Activated gamma-delta T cell treated with Interleukin-2 at 50 U/mL for 16 hours (primary cell): ENCODE measurements around the gene RIC1.
"Not testable (repeated sequence)": the region's sequence is repeated elsewhere in the genome, so short reads cannot be mapped to it uniquely, and the experiment has no call there.

Source experiments
- DNase-seq: peaks from one replicate; pipeline ENCODE4 v3.0.0-alpha.2; 2020

RIC1 gene

GRCh38 chr9:5671711-5672353, 42.9 kb downstream of the RIC1 start:
- DNase-seq, result peak; percentile 10

- not testable (repeated sequence) for DNase-seq
Measured at GRCh38 chr9:5675046-5675445, 46.1 kb downstream of the RIC1 start.

DNA sequence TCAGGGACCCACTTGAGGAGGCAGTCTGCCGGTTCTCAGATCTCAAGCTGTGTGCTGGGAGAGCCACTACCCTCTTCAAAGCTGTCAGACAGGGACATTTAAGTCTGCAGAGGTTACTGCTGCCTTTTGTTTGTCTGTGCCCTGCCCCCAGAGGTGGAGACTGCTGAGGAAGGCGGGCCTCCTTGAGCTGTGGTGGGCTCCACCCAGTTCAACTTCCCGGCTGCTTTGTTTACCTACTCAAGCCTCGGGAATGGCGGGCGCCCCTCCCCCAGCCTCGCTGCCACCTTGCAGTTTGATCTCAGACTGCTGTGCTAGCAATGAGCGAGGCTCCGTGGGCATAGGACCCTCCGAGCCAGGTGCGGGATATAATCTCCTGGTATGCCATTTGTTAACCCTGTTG, 54.7 kb downstream of the RIC1 start:
- not testable (repeated sequence) for DNase-seq

DNA sequence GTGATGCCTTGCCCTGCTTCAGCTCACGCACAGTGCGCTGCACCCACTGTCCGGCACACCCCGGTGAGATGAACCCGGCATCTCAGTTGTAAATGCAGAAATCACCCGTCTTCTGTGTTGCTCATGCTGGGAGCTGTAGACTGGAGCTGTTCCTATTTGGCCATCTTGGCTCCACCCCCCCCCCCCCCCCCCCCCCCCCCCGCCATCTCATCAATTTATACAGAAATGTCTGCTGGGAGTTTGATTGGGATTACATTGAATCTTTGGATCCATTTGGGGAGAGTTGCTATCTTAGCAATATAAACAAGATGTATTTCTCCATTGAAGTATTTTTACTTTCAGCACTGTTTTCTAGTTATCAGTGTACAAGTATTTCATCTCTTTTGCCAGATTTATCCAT, 55.2 kb downstream of the RIC1 start:
- no peak for DNase-seq

GRCh38 chr9:5688109-5688508, 59.2 kb downstream of the RIC1 start:
- no peak for DNase-seq

- no peak for DNase-seq
Measured at GRCh38 chr9:5690278-5690677, 61.4 kb downstream of the RIC1 start.

DNA sequence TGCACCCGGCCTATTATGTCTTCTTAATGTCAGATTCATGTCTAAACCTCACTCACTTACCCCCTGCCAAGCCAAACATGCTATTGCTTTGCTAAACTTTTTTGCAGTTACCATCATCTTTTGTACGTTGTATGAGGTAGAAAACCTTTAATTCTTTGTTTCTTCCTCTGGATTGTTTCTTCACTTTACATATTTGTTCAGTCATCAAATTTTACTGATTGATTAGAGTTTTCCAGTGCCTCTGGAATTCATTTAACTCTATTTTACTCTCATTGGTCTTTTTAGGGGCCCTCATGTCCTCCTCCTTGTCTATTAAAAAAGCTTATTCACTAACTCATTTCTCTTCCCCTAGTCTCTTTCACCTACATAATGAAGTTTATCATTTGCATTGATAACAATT, 67.0 kb downstream of the RIC1 start:
- no peak for DNase-seq

- DNase-seq, result no peak
Measured at GRCh38 chr9:5696884-5697283, 68.0 kb downstream of the RIC1 start.

DNA sequence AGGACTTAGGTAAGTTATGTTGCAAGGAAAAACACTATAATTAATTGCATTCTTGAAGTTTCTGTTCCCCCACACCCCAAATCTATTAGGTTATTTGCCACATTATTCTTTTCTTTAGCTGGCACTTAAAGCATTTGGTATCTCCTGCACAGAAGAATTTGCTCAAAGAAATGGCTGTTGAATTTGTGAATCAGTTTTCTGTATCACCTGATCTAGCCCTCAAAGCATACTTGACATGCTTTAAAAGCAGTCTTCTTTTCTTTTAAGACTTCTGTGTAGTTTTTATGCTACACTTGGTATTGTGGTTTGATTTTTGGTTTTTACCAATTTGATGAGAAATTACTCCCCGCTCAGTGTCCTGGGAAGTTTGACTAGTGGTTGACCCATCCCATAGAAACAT, 69.1 kb downstream of the RIC1 start:
- DNase-seq, result no peak

- DNase-seq, result no peak
Measured at GRCh38 chr9:5698810-5699556, 70.1 kb downstream of the RIC1 start.

GRCh38 chr9:5708414-5708813, 79.5 kb downstream of the RIC1 start:
- DNase-seq, result no peak

DNA sequence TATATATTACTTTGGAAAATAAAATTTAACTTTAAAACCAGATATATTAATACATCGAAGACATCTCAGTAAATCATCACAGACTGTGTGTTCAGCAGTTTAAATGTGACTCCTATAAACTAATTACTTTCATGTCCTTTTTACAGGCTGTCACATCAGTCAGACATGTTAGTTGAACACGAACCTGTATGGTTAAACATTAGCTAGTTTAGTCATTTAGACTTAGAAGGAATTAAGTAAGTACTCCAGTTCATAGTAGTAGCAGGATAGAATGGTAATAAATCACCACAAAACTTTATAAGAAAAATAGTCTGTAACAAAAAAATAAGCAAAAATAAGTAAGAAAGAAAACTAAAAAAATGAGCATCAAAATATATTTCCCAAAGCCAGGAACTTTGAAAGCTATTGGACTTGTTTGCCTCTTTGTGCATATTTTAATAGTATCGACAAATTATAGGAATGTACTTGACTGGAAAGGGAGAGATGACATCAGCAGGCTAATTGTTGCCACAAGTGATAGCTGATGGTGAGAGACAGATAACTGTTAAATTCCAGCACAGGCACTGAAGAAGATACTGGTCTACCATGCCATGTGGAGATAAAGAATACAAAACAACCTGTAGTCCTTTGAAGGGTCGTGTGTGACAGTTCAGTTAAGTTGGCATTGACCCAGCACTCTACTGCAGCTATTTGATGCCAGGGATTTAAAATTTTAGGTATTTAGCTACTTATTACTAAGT, 83.9 kb downstream of the RIC1 start:
- no peak for DNase-seq

- no peak for DNase-seq
Measured at GRCh38 chr9:5714501-5715401, 85.8 kb downstream of the RIC1 start.

DNA sequence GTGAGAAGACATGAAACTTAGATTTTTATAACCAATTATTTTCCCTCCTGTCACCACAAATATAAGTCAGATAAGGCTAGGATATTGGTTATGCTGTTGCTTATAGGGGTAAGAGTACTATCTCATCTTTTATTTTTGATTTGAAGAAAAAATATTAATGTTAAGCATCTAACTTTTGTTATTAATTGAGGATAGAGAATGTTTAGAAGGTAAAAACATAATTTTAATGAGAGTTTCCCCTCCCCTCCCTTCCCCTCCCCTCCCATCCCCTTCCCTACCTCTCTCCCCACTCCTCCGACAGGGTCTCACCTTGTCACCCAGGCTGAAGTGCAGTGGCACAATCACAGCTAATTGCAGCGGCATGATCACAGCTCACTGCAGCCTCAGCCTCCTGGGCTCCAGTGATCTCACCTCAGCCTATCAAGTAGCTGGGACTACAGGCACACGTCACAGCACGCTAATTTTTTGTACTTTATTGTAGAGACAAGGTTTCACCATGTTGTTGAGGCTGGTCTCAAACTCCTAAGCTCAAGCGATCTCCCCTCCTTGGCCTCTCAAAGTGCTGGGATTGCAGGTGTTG, 86.7 kb downstream of the RIC1 start:
- no peak for DNase-seq

GRCh38 chr9:5717434-5717833, 88.5 kb downstream of the RIC1 start:
- not testable (repeated sequence) for DNase-seq

DNA sequence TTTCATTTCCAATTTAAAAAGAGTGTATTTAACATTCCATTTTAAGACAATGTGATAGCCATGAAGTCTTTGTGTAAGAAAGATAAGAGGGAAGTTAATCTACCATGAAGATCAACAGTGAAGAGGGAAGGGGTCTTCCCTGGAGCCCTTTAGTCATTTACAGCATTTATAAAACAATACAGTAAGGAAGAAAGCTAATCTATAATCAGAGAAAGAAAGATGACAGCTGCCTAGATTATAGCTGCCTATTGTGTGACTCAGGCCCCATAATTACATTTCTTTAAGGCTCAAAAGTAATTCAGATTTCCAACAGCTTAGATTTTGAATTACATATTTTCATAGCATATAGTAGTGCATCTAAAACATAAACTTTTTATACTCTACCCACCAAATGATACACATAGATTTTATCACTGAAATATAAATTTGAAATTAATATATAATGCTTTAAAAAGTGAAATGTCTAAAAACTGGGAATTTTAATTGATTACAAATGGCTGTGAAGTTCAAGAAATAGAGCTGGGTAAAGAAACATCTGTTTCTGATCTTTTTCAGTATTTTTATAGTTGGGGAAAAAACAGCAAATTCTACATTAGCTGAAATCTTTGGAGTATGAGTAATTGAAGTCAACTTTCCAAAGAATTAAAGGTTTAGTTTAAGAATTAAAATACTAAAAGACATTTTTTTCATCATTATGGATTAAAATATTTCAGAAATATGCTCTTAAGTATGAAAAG, 89.6 kb downstream of the RIC1 start:
- no peak for DNase-seq

GRCh38 chr9:5719100-5719926, 90.4 kb downstream of the RIC1 start:
- no peak for DNase-seq

DNA sequence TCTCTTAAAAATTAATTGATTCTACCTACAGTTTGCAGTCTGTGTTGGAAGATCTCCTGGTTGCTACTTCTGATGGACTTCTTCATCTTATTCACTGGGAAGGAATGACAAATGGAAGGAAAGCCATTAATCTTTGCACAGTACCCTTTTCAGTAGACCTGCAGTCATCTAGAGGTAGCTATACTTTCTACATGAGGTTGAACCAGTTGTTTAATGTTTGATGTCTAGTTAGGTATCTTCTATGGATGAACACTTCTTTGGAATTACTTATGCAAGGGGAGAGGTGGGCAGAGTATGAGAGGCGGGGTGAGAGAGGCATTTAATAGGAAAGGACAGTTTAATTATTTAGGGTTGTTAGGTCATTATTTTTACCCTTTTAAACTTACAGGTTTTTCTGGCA, 91.2 kb downstream of the RIC1 start:
- DNase-seq, result no peak

- no peak for DNase-seq
Measured at GRCh38 chr9:5721279-5722087, 92.6 kb downstream of the RIC1 start.

- DNase-seq, result not testable (repeated sequence)
Measured at GRCh38 chr9:5722679-5723078, 93.8 kb downstream of the RIC1 start.
